ENCODE results near the gene PKDREJ. TPM values are rescaled to one million over a fixed set of nuclear protein-coding genes. Genes with fewer than 3 reads are reported as not detected.

Gene PKDREJ
- total and polyA plus RNA-seq, 2 experiments from 2014 or later: not detected

GRCh38 chr22:46290843-46291785 is 28.0 kb upstream of the PKDREJ start:
- ATAC-seq (no peak), DNase-seq (ENCODE audit: low spot score) (no peak)
- H2AFZ ChIP-seq: no peak overlapping the region
- H3K27ac ChIP-seq (ENCODE audit: low read depth): no peak overlapping the region
- Mint-ChIP-seq H3K36me3 (ENCODE audit: low read depth) (peaks cover 12% of the 10 kb centered on the region), H3K4me3 (no peak overlapping the region), H3K4me1 (peaks cover 8% of the 10 kb centered on the region), H3K27me3 (ENCODE audit: insufficient read depth, low read depth, poor library complexity) (peaks cover 14% of the 10 kb centered on the region), H3K9me3 (peaks cover 2% of the 10 kb centered on the region; the same call in 2 of the 3 replicates), H3K27ac (no peak overlapping the region)
- H3K79me2 ChIP-seq (replicated peaks; ENCODE audit: insufficient read depth): no peaks in the 10 kb centered on the region
- H3K36me3 ChIP-seq (ENCODE audit: insufficient read depth): no peaks in the 10 kb centered on the region
- H3K4me3 ChIP-seq: no peak overlapping the region
- H3K4me2 ChIP-seq: no peak overlapping the region
- no peaks in the 10 kb centered on the region for H3K9me2 ChIP-seq (ENCODE audit: insufficient read depth)
- H3K27me3 ChIP-seq (ENCODE audit: insufficient read depth): no peaks in the 10 kb centered on the region
- peaks cover 6% of the 10 kb centered on the region; the same call in 1 of the 2 replicates for H3K4me1 ChIP-seq (ENCODE audit: insufficient read depth)
- H4K20me1 ChIP-seq (replicated peaks; ENCODE audit: insufficient read depth): no peaks in the 10 kb centered on the region
- H3F3A ChIP-seq (replicated peaks; ENCODE audit: low read depth): no peaks in the 10 kb centered on the region
- TF ChIP-seq STAT1 (IDR thresholded peaks at IDR 0.05; ENCODE audit: unreplicated experiment) (no peak), REST (IDR thresholded peaks at IDR 0.05; ENCODE audit: unreplicated experiment) (no peak)

- Histone ChIP-seq H3K79me2 (replicated peaks; ENCODE audit: insufficient read depth) (no peaks in the 10 kb centered on the region), H3K36me3 (ENCODE audit: insufficient read depth) (no peaks in the 10 kb centered on the region), H3K4me2 (no peak overlapping the region), H2AFZ (no peak overlapping the region), H3K27me3 (ENCODE audit: insufficient read depth) (no peaks in the 10 kb centered on the region), H3K9me2 (ENCODE audit: insufficient read depth) (no peaks in the 10 kb centered on the region), H3K4me1 (ENCODE audit: insufficient read depth) (no peaks in the 10 kb centered on the region), H3F3A (replicated peaks; ENCODE audit: low read depth) (no peaks in the 10 kb centered on the region), H4K20me1 (replicated peaks; ENCODE audit: insufficient read depth) (no peaks in the 10 kb centered on the region), H3K4me3 (no peak overlapping the region), H3K27ac (ENCODE audit: low read depth) (no peak overlapping the region)
- no peak overlapping the region for H3K4me3 Mint-ChIP-seq
- no peak for ATAC-seq
- H3K4me1 Mint-ChIP-seq: peaks cover 3% of the 10 kb centered on the region; the same call in 2 of the 3 replicates
- H3K36me3 Mint-ChIP-seq (ENCODE audit: low read depth): peaks cover 18% of the 10 kb centered on the region
- no peaks in the 10 kb centered on the region; the same call in 2 of the 3 replicates for H3K9me3 Mint-ChIP-seq
- H3K27me3 Mint-ChIP-seq (ENCODE audit: insufficient read depth, low read depth, poor library complexity): peaks cover 9% of the 10 kb centered on the region
- no peak for DNase-seq (ENCODE audit: low spot score)
- H3K27ac Mint-ChIP-seq: no peak overlapping the region
- TF ChIP-seq NANOG (IDR thresholded peaks at IDR 0.05; ENCODE audit: borderline replicate concordance) (no peak), POLR2AphosphoS5 (IDR thresholded peaks at IDR 0.05; ENCODE audit: low read depth) (no peak), ETS1 (IDR thresholded peaks at IDR 0.05) (no peak), EZH2phosphoT487 (IDR thresholded peaks at IDR 0.05; ENCODE audit: unreplicated experiment) (no peak), ZNF462 (CRISPR knock-in tag; IDR thresholded peaks at IDR 0.05) (no peak), ZNF114 (CRISPR knock-in tag; IDR thresholded peaks at IDR 0.05) (no peak), ZNF331 (CRISPR knock-in tag; IDR thresholded peaks at IDR 0.05; ENCODE audit: low read depth) (no peak)
Observed at GRCh38 chr22:46290121-46290842, 27.1 kb upstream of the PKDREJ start.

Measured in GM23338 (cell line).